SU-DHL-6 (cell line): ENCODE data around the gene RHOT1.

Source experiments
- H2AFZ ChIP-seq: fragments of 200-600 bp; sonication (generic); 2 replicates; pipeline ENCODE4 v1.6.1; 2014; ENCODE audit warnings: low read depth, mild to moderate bottlenecking, moderate library complexity, mixed read lengths, antibody characterized with exemption, low read length; ENCODE audit not compliant: severe bottlenecking
- H3F3A ChIP-seq: fragments of 200-600 bp; shearing (Covaris generic); 2 replicates; pipeline ENCODE4 v1.6.0; 2016; ENCODE audit warnings: antibody characterized with exemption, mild to moderate bottlenecking; ENCODE audit not compliant: insufficient read depth
- H3K27ac ChIP-seq: fragments of 200-600 bp; sonication (generic); 2 replicates; pipeline ENCODE4 v1.5.1; 2016; ENCODE audit warnings: low read depth, mild to moderate bottlenecking, low read length, moderate library complexity, mixed read lengths
- H3K27me3 ChIP-seq: fragments of 200-600 bp; sonication (generic), shearing (Covaris generic); 2 replicates; pipeline ENCODE4 v1.6.0; 2014; ENCODE audit warnings: mild to moderate bottlenecking, low read length
- H3K36me3 ChIP-seq: fragments of 200-600 bp; sonication (generic); 2 replicates; pipeline ENCODE4 v1.6.1; 2014; ENCODE audit warnings: mild to moderate bottlenecking, low read length, mixed read lengths
- H3K4me2 ChIP-seq: fragments of 300-600, 200-600 bp; shearing (Covaris generic), sonication (generic); 2 replicates; pipeline ENCODE4 v1.6.0; 2014; ENCODE audit warnings: low read length, low read depth, mild to moderate bottlenecking; ENCODE audit not compliant: poor library complexity, severe bottlenecking
- H3K4me3 ChIP-seq: fragments of 200-600 bp; sonication (generic); 2 replicates; pipeline ENCODE4 v1.5.1; 2014; ENCODE audit warnings: antibody characterized with exemption, low read length, mild to moderate bottlenecking, mixed read lengths; ENCODE audit not compliant: insufficient read depth, poor library complexity, severe bottlenecking
- H3K79me2 ChIP-seq: fragments of 200-600 bp; sonication (generic); 2 replicates; pipeline ENCODE4 v1.6.1; 2014; ENCODE audit warnings: mild to moderate bottlenecking, low read length, moderate library complexity; ENCODE audit not compliant: insufficient read depth
- H3K9ac ChIP-seq: fragments of 200-600 bp; sonication (generic); 2 replicates; pipeline ENCODE4 v1.7.0; 2014; ENCODE audit warnings: mild to moderate bottlenecking, low read length
- H3K9me2 ChIP-seq: fragments of 200-600 bp; sonication (generic); replicated peaks from 2 replicates; pipeline ENCODE4 v1.6.1; 2014; ENCODE audit warnings: low read length; ENCODE audit not compliant: insufficient read depth
- H3K9me3 ChIP-seq: fragments of 200-600 bp; sonication (generic); 2 replicates; pipeline ENCODE4 v1.6.1; 2014; ENCODE audit warnings: low read length, mixed read lengths; ENCODE audit not compliant: insufficient read depth
- H4K20me1 ChIP-seq: fragments of 200-600 bp; sonication (generic); 2 replicates; pipeline ENCODE4 v1.6.1; 2014; ENCODE audit warnings: low read depth, mild to moderate bottlenecking, antibody characterized with exemption, low read length, moderate library complexity, mixed read lengths
- CTCF ChIP-seq: fragments of 200-600 bp; sonication (generic); IDR thresholded peaks from one replicate; pipeline ENCODE4 v1.5.1; 2017; ENCODE audit warnings: antibody characterized with exemption, mild to moderate bottlenecking, low read length, moderate library complexity; ENCODE audit not compliant: insufficient read depth, poor library complexity, severe bottlenecking
- EZH2phosphoT487 ChIP-seq: fragments of 200-600 bp; sonication (generic), shearing (Covaris generic); conservative IDR thresholded peaks from 2 replicates; pipeline ENCODE4 v1.6.1; 2018; ENCODE audit warnings: mild to moderate bottlenecking, antibody characterized with exemption, low read length, moderate library complexity, mixed read lengths

The RHOT1 gene

GRCh38 chr17:32120141-32120540 lies 22.2 kb upstream of the RHOT1 start:
- H3K4me2 ChIP-seq = no peak overlapping the region
- H3K79me2 ChIP-seq = no peaks in the 10 kb centered on the region
- H3K9me3 ChIP-seq = no peaks in the 10 kb centered on the region
- no peak overlapping the region for H3K27ac ChIP-seq
- no peak overlapping the region for H2AFZ ChIP-seq
- no peaks in the 10 kb centered on the region for H3K9me2 ChIP-seq
- no peak overlapping the region for H3K9ac ChIP-seq
- no peaks in the 10 kb centered on the region for H4K20me1 ChIP-seq
- H3F3A ChIP-seq = no peaks in the 10 kb centered on the region
- no peak for TF ChIP-seq EZH2phosphoT487
- TF ChIP-seq CTCF = no peak
- no peak overlapping the region for H3K4me3 ChIP-seq
- no peaks in the 10 kb centered on the region for H3K36me3 ChIP-seq
- H3K27me3 ChIP-seq = no peaks in the 10 kb centered on the region

- no peak overlapping the region for H3K9ac ChIP-seq
- no peak overlapping the region for H3K27ac ChIP-seq
- no peak overlapping the region for H3K4me3 ChIP-seq
- TF ChIP-seq EZH2phosphoT487 (no peak), CTCF (no peak)
- no peaks in the 10 kb centered on the region for H3K27me3 ChIP-seq
- no peak overlapping the region for H3K4me2 ChIP-seq
- H2AFZ ChIP-seq = no peak overlapping the region
- H3K79me2 ChIP-seq = no peaks in the 10 kb centered on the region
- no peaks in the 10 kb centered on the region for H3K36me3 ChIP-seq
- H4K20me1 ChIP-seq = no peaks in the 10 kb centered on the region
- no peaks in the 10 kb centered on the region for H3K9me3 ChIP-seq
- H3F3A ChIP-seq = no peaks in the 10 kb centered on the region
- no peaks in the 10 kb centered on the region for H3K9me2 ChIP-seq
These were observed 21.6 kb upstream of the RHOT1 start for GRCh38 chr17:32120716-32121115.

- Histone ChIP-seq H3K9me3 (no peaks in the 10 kb centered on the region), H3F3A (no peaks in the 10 kb centered on the region), H3K79me2 (no peaks in the 10 kb centered on the region), H3K4me3 (no peak overlapping the region), H3K9me2 (no peaks in the 10 kb centered on the region), H3K9ac (no peak overlapping the region), H3K4me2 (no peak overlapping the region), H3K27me3 (no peaks in the 10 kb centered on the region), H2AFZ (no peak overlapping the region), H4K20me1 (no peaks in the 10 kb centered on the region), H3K27ac (no peak overlapping the region), H3K36me3 (no peaks in the 10 kb centered on the region)
- no peak for TF ChIP-seq EZH2phosphoT487
- TF ChIP-seq CTCF = no peak
These were observed 18.5 kb upstream of the RHOT1 start for GRCh38 chr17:32123782-32124181.
